Measurements from ENCODE around the gene IDI2. TPM values are rescaled to one million over a fixed set of nuclear protein-coding genes. Genes with fewer than 3 reads are reported as not detected.

Gene IDI2
- total RNA-seq, 1 donor from 2014 or later = not detected

DNA sequence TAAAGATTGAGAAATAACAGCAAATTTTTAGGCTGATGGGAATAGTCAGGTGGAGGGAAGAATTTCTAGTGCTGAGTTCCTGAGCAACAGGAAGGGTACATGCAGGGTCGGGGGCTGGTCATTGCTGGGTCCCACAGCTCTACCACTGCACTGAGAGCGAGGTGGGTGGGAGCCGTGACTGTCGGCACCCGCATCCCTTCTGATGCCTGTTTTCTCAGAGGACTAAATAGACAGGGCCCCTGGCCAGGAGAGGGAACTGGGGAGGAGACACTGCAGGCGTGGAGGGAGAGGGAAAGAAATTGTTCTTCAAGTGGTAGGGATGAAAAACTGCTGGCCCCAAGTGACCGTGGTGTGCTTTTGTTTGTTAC is 30.1 kb downstream of the IDI2 start:
- no peak overlapping the region for H3K4me3 ChIP-seq
- intact Hi-C loops (cut with DNase I) = no loop called here
- no peak overlapping the region for H3K27ac ChIP-seq
- DNase-seq (no peak), ATAC-seq (no peak)
- no peaks in the 10 kb centered on the region for H3K9me3 ChIP-seq
- no peaks in the 10 kb centered on the region for H3K4me1 ChIP-seq
- H3K36me3 ChIP-seq = peaks cover 82% of the 10 kb centered on the region
- H3K27me3 ChIP-seq = no peaks in the 10 kb centered on the region
- no peak for TF ChIP-seq CTCF (IDR thresholded peaks at IDR 0.05)

GRCh38 chr10:994836-995558 is 30.7 kb downstream of the IDI2 start:
- Histone ChIP-seq H3K27ac (no peak overlapping the region), H3K36me3 (peaks cover 77% of the 10 kb centered on the region), H3K27me3 (no peaks in the 10 kb centered on the region), H3K9me3 (no peaks in the 10 kb centered on the region), H3K4me1 (peaks cover 1% of the 10 kb centered on the region), H3K4me3 (no peak overlapping the region)
- DNase-seq = no peak
- intact Hi-C loops (cut with DNase I) = no loop called here
- TF ChIP-seq CTCF (IDR thresholded peaks at IDR 0.05) = no peak
- no peak for ATAC-seq

DNA sequence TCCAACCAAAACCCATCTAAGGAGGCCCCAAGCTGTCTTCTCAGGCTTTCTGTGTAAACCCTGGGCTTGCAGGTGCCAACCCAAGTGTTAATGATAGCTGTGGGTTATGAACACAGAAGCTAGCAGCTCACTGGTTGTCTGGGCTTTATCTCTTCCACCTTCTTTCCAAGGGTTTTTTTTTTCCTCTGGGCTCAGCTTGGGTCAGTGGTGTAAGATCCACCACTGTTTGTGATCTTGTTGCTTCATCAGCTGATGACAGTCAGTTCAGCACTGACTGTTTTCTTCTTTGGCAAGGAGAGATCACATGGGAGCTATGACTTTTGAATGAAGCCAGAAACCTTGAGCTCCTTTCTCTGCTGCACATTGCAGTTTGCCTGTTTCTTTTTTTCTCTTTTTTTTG is 32.8 kb downstream of the IDI2 start:
- intact Hi-C loops (cut with DNase I) = no loop called here
- no peak for TF ChIP-seq CTCF (IDR thresholded peaks at IDR 0.05)
- H3K36me3 ChIP-seq = peaks cover 56% of the 10 kb centered on the region

DNA sequence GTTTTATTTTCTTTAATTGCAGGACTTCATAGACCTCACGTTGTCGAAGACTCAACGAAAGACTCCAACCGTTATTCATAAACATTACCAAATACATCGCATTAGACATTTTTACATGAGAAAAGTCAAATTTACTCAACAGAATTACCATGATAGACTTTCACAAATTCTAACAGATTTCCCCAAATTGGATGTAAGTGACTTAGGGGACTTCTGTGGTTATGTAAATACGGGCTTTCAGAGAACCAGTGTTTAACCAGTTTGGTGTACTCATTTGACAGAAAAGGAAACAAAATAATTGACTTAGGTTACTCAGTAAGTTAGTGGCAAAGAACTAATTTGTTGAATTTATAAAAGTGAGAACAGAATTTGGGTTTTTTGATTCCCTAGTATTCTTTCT is 33.2 kb downstream of the IDI2 start:
- ATAC-seq (no peak), DNase-seq (no peak)
- intact Hi-C loops (cut with DNase I) = no loop called here
- H3K27ac ChIP-seq = no peak overlapping the region
- TF ChIP-seq CTCF (IDR thresholded peaks at IDR 0.05) = no peak
- no peaks in the 10 kb centered on the region for H3K9me3 ChIP-seq
- no peak overlapping the region for H3K4me3 ChIP-seq
- no peaks in the 10 kb centered on the region for H3K27me3 ChIP-seq
- H3K36me3 ChIP-seq = peaks cover 52% of the 10 kb centered on the region
- H3K4me1 ChIP-seq = peaks cover 13% of the 10 kb centered on the region

More for the DNA sequence above, 32.8 kb downstream of the IDI2 start:
- H3K27ac ChIP-seq = no peak overlapping the region
- ATAC-seq (no peak), DNase-seq (no peak)
- H3K9me3 ChIP-seq = no peaks in the 10 kb centered on the region
- H3K27me3 ChIP-seq = no peaks in the 10 kb centered on the region
- H3K4me1 ChIP-seq = peaks cover 13% of the 10 kb centered on the region
- H3K4me3 ChIP-seq = no peak overlapping the region

DNA sequence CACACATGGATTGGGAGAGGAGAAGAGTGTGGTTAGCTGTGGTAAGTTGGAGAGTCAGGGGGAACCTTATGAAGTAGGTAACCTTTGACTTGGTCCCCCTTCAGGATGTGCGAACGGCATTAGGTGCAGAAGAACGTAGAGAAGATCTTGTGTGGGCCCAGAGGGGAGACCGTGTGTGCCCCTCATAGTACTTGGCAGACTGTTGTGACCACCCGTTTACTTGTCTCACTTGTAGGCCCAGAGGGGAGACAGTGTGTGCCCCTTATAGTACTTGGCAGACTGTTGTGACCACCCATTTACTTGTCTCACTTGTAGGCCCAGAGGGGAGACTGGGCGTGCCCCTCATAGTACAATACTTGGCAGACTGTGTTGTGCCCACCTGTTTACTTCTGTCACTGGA is 34.9 kb downstream of the IDI2 start:
- peak; percentile 46 for DNase-seq
- Histone ChIP-seq H3K27ac (no peak overlapping the region), H3K4me1 (peaks cover 24% of the 10 kb centered on the region), H3K36me3 (peaks cover 35% of the 10 kb centered on the region), H3K9me3 (no peaks in the 10 kb centered on the region), H3K4me3 (no peak overlapping the region), H3K27me3 (no peaks in the 10 kb centered on the region)
- no peak for TF ChIP-seq CTCF (IDR thresholded peaks at IDR 0.05)
- no peak for ATAC-seq
- intact Hi-C loops (cut with DNase I) = no loop called here

Measured in upper lobe of right lung (tissue), 1 donor.